Endothelial cell of umbilical vein (primary cell): ENCODE data around the gene CREB3L2. TPM values are rescaled to one million over a fixed set of nuclear protein-coding genes. Genes with fewer than 3 reads are reported as not detected.

Experiments
- BruUV-seq: library from RNA; stranded (reverse); fragments of 400-500 nt; replicated peaks from 2 replicates; lab custom pipeline; 2021; lab: Mats Ljungman, UMichigan
- CTCF ChIA-PET: fragments of 300-600, 350-600 bp; sonication (Branson Sonifier 250); formaldehyde crosslinking; loops from one replicate; lab custom pipeline; 2021; ENCODE audit warnings: antibody characterized with exemption, inconsistent platforms; lab: Charles Lee
- POLR2A ChIA-PET: fragments of 300-600, 350-600 bp; sonication (Branson Sonifier 250); formaldehyde crosslinking; loops from one replicate; lab custom pipeline; 2021; ENCODE audit warnings: antibody characterized with exemption, inconsistent platforms; lab: Charles Lee
- DNase-seq: peaks from one replicate; pipeline ENCODE4 v3.0.0-alpha.2; 2011; ENCODE audit warnings: low read depth, low spot score
- FAIRE-seq: peaks from 2 replicates; lab custom pipeline; 2011; peaks lifted over from hg19 to GRCh38; lab: Jason Lieb, UNC
- H2AFZ ChIP-seq: 2 replicates; pipeline ENCODE4 v1.6.0; 2012; ENCODE audit warnings: low read depth, low read length, control low read depth, inconsistent platforms
- H3K27ac ChIP-seq: 2 replicates; pipeline ENCODE4 v1.5.1; 2011; ENCODE audit warnings: low read depth, mild to moderate bottlenecking, control low read depth, low read length, moderate library complexity; ENCODE audit not compliant: insufficient read depth
- H3K27me3 ChIP-seq, 2 experiments: 2 replicates each; pipeline versions ENCODE4 v1.6.0 to v1.6.1; 2011; ENCODE audit warnings: low read length in 2 of 2, mixed read lengths in 1 of 2; ENCODE audit not compliant: control insufficient read depth in 2 of 2, insufficient read depth in 2 of 2
- H3K36me3 ChIP-seq, 2 experiments: 2 replicates in 1 of 2; 3 replicates in 1 of 2; pipeline ENCODE4 v1.5.1; 2011; ENCODE audit warnings: low read length in 2 of 2, mild to moderate bottlenecking in 1 of 2, moderate library complexity in 1 of 2; ENCODE audit not compliant: control insufficient read depth in 2 of 2, insufficient read depth in 2 of 2; ENCODE audit errors: extremely low read depth in 1 of 2
- H3K4me1 ChIP-seq: 3 replicates; pipeline ENCODE4 v1.5.1; 2011; ENCODE audit warnings: mild to moderate bottlenecking, low read length; ENCODE audit not compliant: control insufficient read depth, insufficient read depth; ENCODE audit errors: extremely low read depth
- H3K4me2 ChIP-seq: 2 replicates; pipeline ENCODE4 v1.6.1; 2011; ENCODE audit warnings: low read length, control low read depth, mixed read lengths; ENCODE audit not compliant: insufficient read depth
- H3K4me3 ChIP-seq, 3 experiments: fragments of 200-600 bp in 1 of 3; sonication (generic), shearing (Covaris generic) in 1 of 3; replicated peaks in 1 of 3; 2 replicates each; pipeline ENCODE4 v1.5.1; 2011 to 2016; ENCODE audit warnings: control low read depth in 3 of 3, low read length in 3 of 3, mild to moderate bottlenecking in 2 of 3, inconsistent platforms in 1 of 3, low read depth in 1 of 3, moderate library complexity in 1 of 3; ENCODE audit not compliant: insufficient read depth in 1 of 3
- H3K79me2 ChIP-seq: 2 replicates; pipeline ENCODE4 v1.6.0; 2012; ENCODE audit warnings: low read length, inconsistent platforms; ENCODE audit not compliant: control insufficient read depth, insufficient read depth
- H3K9ac ChIP-seq: replicated peaks from 2 replicates; pipeline ENCODE3; 2011; ENCODE audit warnings: low read length, control low read depth; ENCODE audit not compliant: insufficient read depth; ENCODE audit errors: extremely low read depth
- H3K9me1 ChIP-seq: replicated peaks from 3 replicates; pipeline ENCODE4 v1.6.0; 2011; ENCODE audit warnings: mild to moderate bottlenecking, low read length; ENCODE audit not compliant: control insufficient read depth, insufficient read depth; ENCODE audit errors: extremely low read depth
- H3K9me3 ChIP-seq: replicated peaks from 2 replicates; pipeline ENCODE4 v1.5.1; 2012; ENCODE audit warnings: low read length, inconsistent platforms; ENCODE audit not compliant: control insufficient read depth, insufficient read depth
- H4K20me1 ChIP-seq: replicated peaks from 2 replicates; pipeline ENCODE3; 2011; ENCODE audit warnings: mild to moderate bottlenecking, low read length; ENCODE audit not compliant: control insufficient read depth, insufficient read depth; ENCODE audit errors: extremely low read depth
- CTCF ChIP-seq, 2 donors: IDR thresholded peaks; 1 replicate in 1 of 2; 2 replicates in 1 of 2; pipeline ENCODE4 v1.5.1; 2011; ENCODE audit warnings: low read length in 2 of 2, mild to moderate bottlenecking in 2 of 2, moderate library complexity in 2 of 2, control low read depth in 1 of 2, inconsistent platforms in 1 of 2, low read depth in 1 of 2; ENCODE audit not compliant: insufficient read depth in 1 of 2; ENCODE audit errors: extremely low read depth in 1 of 2
- EZH2 ChIP-seq: IDR thresholded peaks from 2 replicates; pipeline ENCODE4 v1.6.1; 2012; ENCODE audit warnings: borderline replicate concordance, low read depth, mild to moderate bottlenecking, moderate library complexity, low read length, inconsistent platforms; ENCODE audit not compliant: severe bottlenecking
- FOS ChIP-seq: IDR thresholded peaks from 2 replicates; pipeline ENCODE4 v1.6.1; 2011; ENCODE audit warnings: mild to moderate bottlenecking, low read length, moderate library complexity, borderline replicate concordance; ENCODE audit not compliant: insufficient read depth
- GATA2 ChIP-seq: IDR thresholded peaks from 2 replicates; pipeline ENCODE4 v1.7.0; 2011; ENCODE audit warnings: low read depth, mild to moderate bottlenecking, moderate library complexity, mixed read lengths, low read length; ENCODE audit not compliant: insufficient read length, insufficient read depth
- JUN ChIP-seq: IDR thresholded peaks from 2 replicates; pipeline ENCODE4 v1.6.1; 2011; ENCODE audit warnings: borderline replicate concordance, low read depth; ENCODE audit not compliant: insufficient read length, insufficient read depth
- MAX ChIP-seq: IDR thresholded peaks from 2 replicates; pipeline ENCODE4 v1.6.1; 2011; ENCODE audit not compliant: insufficient read depth, insufficient read length
- MYC ChIP-seq: IDR thresholded peaks from one replicate; pipeline ENCODE4 v1.6.1; 2011; ENCODE audit warnings: mild to moderate bottlenecking, low read depth, low read length
- POLR2A ChIP-seq: IDR thresholded peaks from 2 replicates; pipeline ENCODE4 v1.6.1; 2012; ENCODE audit warnings: low read depth, mild to moderate bottlenecking, control low read depth, low read length
- POLR2AphosphoS5 ChIP-seq: IDR thresholded peaks from 2 replicates; pipeline ENCODE4 v1.6.1; 2012; ENCODE audit warnings: low read depth, mild to moderate bottlenecking, control low read depth, low read length, moderate library complexity; ENCODE audit not compliant: insufficient read depth
- dilution Hi-C: fragments of 300-500 bp; cut with MboI; formaldehyde crosslinking; loops from one replicate; pipeline ENCODE4 v1.15.0; 2019; ENCODE audit warnings: low sequenced_read_pairs; ENCODE audit not compliant: extremely low pct_ligation_motif_present
- intact Hi-C: fragments of 100-400 bp; cut with micrococcal nuclease; formaldehyde crosslinking; loops from one replicate; pipeline ENCODE4 v1.10.0; 2022
- polyA plus RNA-seq, 4 experiments: library from polyadenylated mRNA; depleted of rRNA in 3 of 4; stranded (reverse) in 3 of 4; unstranded in 1 of 4; fragments of >200 nt; gene quantifications; 2 replicates each; pipeline versions ENCODE4 v1.2.1 to v1.2.3, GENCODE V29; 2011 to 2012; ENCODE audit warnings: missing spikeins in 1 of 4
- total RNA-seq: library from RNA; stranded (reverse); gene quantifications from 2 replicates; pipeline ENCODE4 v1.2.3, GENCODE V29; 2021

CREB3L2 gene
- total and polyA plus RNA-seq, 2 donors (not counting 3 experiments of a cell fraction or from before 2014, with no cell fraction given) = 32.1 to 93.4 TPM

GRCh38 chr7:137934941-137935883 is 66.7 kb downstream of the CREB3L2 start:
- Histone ChIP-seq H3K4me2 (peak overlapping the region; percentile 6), H3K9me3 (no peaks in the 10 kb centered on the region), H3K27ac (no peak overlapping the region), H3K4me3 (no peak overlapping the region), H3K4me1 (peaks cover 36% of the 10 kb centered on the region), H4K20me1 (no peaks in the 10 kb centered on the region), H3K27me3 (no peaks in the 10 kb centered on the region), H2AFZ (no peak overlapping the region), H3K9ac (no peak overlapping the region), H3K36me3 (no peaks in the 10 kb centered on the region), H3K9me1 (no peaks in the 10 kb centered on the region), H3K79me2 (peaks cover 61% of the 10 kb centered on the region)
- BruUV-seq = no TSS peak
- FAIRE-seq (no peak), DNase-seq (peak; percentile 21)
- dilution Hi-C loops = no loop called here
- CTCF ChIA-PET = interaction anchor here (1.0 to 1.8 kb wide), 6 partner anchors 18 to 74 kb away, joined by 3 to 10 read pairs (median 4); partner anchors contain the start of gene CREB3L2
- no peak for TF ChIP-seq MYC
- no peak for TF ChIP-seq POLR2A
- no peak for TF ChIP-seq JUN
- TF ChIP-seq EZH2 = no peak
- no peak for TF ChIP-seq POLR2AphosphoS5
- no peak for TF ChIP-seq FOS
- no peak for TF ChIP-seq GATA2
- TF ChIP-seq MAX = no peak
- no peak for TF ChIP-seq CTCF (IDR thresholded peaks at IDR 0.05; ENCODE audit: extremely low read depth in 1 of 2, insufficient read depth in 1 of 2, low read depth in 1 of 2, low read length in 2 of 2)
- intact Hi-C loops = no loop called here
- POLR2A ChIA-PET = no interaction called here
